MM.1S (cell line): Measurements from ENCODE around the gene GDAP2.

Experiments
- CTCF ChIP-seq: fragments of 300-600 bp; sonication (generic); IDR thresholded peaks from 2 replicates; pipeline ENCODE4 v1.5.1; 2016; ENCODE audit warnings: antibody characterized with exemption, low read length, mixed read lengths
- EZH2 ChIP-seq: fragments of 300-600 bp; sonication (generic); optimal IDR thresholded peaks from 2 replicates; pipeline ENCODE3; 2017; ENCODE audit warnings: low read depth, mild to moderate bottlenecking, antibody characterized with exemption, low read length, mixed read lengths
- EZH2phosphoT487 ChIP-seq: fragments of 300-600 bp; sonication (generic); IDR thresholded peaks from 2 replicates; pipeline ENCODE4 v1.6.1; 2018; ENCODE audit warnings: antibody characterized with exemption, low read length

GRCh38 chr1:117976381-117976780, 47.0 kb upstream of the GDAP2 start:
- TF ChIP-seq CTCF (no peak), EZH2phosphoT487 (no peak), EZH2 (no peak)
